ENCODE results near the gene NRIP2. TPM values are rescaled to one million over a fixed set of nuclear protein-coding genes. Genes with fewer than 3 reads are reported as not detected.
"Not testable (repeated sequence)": the region's sequence is repeated elsewhere in the genome, so short reads cannot be mapped to it uniquely, and the experiment has no call there.

NRIP2 gene, protein sequence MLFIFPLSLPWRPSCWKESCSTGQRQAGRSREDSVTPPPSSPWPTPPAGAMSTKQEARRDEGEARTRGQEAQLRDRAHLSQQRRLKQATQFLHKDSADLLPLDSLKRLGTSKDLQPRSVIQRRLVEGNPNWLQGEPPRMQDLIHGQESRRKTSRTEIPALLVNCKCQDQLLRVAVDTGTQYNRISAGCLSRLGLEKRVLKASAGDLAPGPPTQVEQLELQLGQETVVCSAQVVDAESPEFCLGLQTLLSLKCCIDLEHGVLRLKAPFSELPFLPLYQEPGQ
- not detected in 2 replicates for total RNA-seq (2014; rRNA removed; shearing (Covaris generic))

DNA sequence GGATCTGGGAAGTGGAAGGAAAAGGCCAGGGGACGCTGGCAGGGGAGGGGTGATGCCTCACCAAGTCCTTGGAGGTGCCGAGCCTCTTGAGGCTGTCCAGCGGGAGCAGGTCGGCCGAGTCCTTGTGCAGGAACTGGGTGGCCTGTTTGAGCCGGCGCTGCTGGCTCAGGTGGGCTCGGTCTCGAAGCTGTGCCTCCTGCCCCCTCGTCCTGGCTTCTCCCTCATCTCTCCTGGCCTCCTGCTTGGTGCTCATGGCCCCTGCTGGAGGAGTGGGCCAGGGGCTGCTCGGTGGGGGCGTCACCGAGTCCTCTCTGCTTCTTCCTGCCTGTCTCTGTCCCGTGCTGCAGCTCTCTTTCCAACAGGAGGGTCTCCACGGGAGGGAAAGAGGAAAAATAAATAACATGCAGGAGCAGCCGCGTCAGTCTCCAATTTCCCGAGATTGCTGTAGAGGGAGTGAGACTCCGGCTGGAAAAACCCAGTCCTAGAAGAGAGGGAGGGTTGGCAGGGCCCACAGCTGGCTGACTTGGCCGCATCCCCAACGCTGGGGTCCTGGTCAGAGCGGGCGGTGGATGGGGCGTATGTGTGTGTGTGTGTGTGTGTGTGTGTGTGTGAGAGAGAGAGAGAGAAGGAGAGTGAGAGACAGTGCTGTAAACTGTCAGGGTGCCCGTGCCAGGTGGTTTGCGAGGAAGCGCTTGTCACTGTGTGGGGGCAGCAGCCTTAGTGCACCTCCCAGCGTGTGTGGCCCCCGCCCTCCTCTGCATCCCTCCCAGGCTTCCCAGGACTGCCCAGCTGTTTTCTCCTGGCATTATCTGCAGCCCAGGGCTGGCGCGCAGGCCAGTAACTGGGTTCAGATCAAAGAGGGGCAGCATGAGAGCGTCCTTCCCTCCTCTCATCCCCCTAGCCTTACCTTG lies at the start of gene NRIP2:
NRIP2 (minus strand) TSS at position 455 of the 911 bp plus-strand sequence; CDS start at position 403, 52 bp downstream.
- DNase-seq (ENCODE audit: low spot score): no peak

DNA sequence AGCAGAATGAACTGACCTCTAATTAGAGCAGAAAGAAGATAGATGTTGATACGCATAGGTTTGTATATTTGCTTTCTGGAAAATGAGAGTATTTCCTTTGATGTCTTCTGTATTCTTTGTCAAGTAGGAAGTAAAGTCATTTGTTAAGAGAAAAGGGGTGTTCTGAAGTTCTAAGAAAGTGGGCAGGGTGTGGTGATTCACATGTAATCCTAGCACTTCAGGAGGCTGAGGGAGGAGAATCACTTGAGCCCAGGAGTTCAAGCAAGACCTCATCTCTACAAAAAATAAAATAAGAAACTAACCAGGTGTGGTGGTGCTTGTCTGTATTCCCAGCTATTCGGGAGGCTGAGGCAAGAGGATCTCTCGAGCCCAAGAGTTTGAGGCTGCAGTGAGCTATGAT lies 45.0 kb upstream of the NRIP2 start:
- DNase-seq (ENCODE audit: low spot score): no peak

DNA sequence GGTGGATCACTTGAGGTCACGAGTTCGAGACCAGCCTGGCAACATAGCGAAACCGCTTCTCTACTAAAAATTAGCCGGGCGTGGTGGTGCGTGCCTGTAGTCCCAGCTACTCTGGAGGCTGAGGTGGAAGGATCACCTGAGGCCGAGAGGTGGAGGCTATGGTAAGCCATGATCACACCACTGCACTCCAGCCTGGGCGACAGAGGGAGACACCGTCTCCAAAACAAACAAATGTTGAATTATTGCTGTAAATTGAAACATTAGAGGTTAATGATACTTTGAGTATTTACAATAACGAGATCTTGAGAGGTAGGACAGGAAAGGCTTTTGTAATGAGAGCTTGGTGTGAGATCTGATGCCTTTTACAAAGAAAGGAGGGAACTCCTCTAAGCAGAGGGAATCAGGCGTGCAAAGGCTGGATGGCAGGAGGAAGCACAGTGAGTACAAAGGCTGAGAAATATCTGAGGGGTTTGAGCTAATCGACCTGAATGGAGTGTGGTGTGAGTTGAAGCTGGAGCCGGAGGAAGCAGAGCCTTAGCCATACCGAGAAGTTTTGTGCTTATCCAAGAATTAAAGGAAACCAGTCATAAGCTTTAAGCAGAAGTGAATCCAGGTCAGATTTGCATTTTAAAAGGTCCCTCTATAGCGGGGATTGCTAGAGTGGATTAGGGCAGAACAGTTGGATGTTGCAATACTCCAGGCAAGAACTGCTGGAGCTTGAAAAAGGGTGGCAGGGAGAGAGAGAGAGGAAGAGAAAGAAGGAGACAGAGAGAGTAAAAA lies 43.3 kb upstream of the NRIP2 start:
- no peak for DNase-seq (ENCODE audit: low spot score)

DNA sequence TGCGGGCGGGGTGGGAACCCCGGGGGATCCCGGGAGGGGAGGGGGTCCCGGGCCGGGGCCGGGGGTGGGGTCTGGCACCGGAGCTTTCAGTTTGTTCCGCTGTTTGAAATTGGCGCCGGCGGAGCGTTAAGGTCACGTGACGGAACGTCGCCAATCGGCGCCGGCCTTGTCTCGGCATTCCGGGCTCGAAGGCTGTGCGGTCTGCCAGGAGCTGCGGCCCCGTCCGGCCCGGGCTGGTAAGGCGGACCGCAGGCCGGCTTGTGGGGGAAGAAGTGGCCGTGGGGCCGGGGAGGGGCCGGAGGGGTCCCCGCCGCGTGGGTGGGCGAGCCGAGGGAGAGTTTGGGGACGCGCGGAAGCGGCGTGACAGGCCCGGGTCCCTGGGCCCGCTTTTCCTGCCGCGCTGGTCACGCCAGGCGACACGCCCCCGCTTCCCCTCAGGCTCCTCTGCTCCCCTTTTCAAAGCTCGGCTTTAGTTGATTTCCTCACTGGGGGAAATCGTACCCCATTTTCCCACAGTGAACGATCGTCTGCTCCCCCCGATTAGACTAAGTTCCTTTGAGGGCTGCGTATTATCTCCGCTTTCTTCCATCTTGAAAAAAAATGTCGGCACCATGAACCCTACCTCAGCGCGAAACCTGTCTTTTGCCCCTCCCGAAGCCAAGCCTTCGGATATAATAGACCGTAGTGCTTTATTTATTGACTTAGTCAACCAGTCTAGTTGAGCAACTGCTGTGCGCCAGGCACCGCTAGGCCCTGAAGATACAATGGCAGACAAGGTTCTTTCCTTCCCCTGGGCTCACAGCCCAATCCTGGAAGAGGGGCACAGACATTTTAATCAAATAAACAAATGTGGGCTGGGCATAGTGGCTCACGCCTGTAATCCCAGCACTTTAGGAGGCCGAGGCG lies 42.5 kb upstream of the NRIP2 start, which contains the start of the genes FOXM1 and RHNO1:
FOXM1 (minus strand) TSS at position 128 of the 906 bp plus-strand sequence. CDS start 2,696 bp downstream, outside the sequence.
RHNO1 (plus strand) TSS at position 177 of the 906 bp plus-strand sequence. CDS start 8,144 bp downstream, outside the sequence.
- peak; percentile 90 for DNase-seq (ENCODE audit: low spot score)

DNA sequence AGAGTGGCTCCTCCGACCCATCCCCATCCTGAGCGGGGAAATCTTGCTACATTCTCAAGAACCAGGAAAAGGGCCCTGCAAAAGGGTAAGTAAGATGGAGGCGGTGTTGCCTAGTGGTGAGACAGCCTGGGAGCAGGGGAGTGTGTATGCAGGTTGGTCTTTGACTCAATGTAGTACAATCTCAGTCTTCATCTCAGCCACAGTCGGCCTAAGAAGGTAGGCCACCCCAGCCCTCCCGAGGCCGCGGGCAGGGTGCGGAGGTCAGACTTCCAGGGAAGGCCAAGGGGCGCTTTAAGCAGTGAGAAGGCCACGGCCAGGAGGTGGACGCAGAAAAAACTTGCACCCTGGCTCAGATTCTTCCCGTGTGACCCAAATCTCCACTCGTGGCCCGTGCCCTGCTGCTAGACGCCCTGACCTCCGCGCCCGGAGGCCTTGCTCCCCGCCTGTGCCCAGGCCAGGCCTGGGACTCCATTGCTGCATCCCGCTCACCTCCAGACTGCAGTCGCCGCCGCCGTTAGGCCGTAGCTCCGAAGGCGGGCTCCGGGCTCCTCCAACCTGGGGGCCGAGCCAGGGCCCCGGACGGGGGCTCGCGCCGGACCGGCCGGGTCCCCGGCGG lies 41.7 kb upstream of the NRIP2 start:
- peak; percentile 39 for DNase-seq (ENCODE audit: low spot score)

DNA sequence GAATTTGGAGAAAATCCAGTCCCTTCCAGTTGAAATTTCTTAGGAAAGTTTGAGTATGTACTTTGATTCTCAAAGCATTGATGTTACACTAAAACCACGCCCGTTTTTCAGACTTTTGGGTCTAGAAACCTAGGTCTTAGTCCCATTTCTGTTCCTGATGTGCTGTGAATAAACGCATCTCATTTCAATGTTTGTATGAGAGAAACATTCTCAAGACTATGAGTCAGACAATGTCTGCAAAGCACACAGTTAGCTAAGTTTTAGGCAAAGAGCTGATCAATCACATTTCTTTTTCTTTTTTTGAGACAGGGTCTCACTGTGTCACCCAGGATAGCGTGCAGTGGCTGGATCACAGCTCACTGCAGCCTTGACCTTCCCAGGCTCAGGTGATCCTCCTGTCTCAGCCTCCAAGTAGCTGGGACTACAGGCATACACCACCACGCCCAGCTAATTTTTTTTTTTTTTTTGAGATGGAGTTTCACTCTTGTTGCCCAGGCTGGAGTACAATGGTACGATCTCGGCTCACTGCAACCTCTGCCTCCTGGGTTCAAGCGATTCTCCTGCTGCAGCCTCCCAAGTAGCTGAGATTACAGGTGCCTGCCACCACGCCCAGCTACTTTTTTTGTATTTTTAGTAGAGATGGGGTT lies 34.3 kb upstream of the NRIP2 start:
- not testable (repeated sequence) for DNase-seq (ENCODE audit: low spot score)

DNA sequence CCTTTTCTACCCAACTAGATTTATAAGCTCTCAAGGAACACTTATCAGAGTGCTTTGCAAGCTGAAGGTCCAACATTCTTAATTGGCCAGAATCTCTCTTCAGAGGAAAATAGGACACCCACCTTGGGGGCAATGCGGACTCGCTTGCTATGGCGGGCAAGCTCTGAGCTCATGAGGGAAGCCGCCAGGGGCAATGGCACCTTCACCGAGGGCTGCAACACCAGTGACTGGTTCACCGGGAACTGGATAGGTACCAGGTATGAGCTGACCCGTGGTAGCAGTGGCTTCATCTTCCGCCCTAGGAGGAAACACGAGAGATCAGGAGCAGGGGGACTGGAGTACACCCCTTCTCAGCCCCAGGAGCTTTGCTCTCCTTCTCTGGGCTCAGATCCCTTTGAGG lies 29.4 kb upstream of the NRIP2 start:
- no peak for DNase-seq (ENCODE audit: low spot score)

DNA sequence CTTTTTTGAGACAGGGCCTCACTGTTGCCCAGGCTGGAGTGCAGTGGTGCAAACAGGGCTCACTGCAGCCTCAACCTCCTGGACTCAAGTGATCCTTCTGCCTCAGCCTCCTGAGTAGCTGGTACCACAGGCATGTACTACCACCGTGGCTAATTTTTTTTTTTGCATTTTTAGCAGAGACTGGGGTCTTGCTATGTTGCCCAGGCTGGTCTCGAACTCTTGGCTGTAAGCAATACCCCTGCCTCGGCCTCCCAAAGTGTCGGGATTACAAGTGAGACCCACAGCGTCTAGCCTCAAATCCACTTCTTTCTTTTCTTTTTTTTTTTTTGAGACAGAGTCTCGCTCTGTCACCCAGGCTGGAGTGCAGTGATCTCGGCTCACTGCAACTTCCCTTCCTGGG lies 28.6 kb upstream of the NRIP2 start:
- not testable (repeated sequence) for DNase-seq (ENCODE audit: low spot score)

DNA sequence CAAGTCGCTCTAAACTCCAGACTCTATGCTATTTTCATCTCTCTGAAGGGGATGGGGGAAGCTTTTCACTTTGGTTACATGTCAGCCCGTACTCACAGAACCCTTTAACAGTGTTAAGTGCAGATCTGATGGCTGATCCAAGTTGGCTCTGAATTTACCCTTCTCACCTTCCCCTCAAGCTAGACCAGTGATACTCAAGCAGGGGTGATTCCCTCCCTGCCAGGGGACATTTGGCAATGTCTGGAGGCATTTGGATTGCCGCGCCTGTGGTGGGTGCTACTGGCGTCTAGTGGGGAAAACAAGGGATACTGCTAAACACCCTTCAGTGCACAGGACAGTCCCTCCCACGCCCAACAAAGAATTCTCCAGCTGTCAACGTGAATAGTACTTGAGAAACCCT lies 28.0 kb upstream of the NRIP2 start:
- no peak for DNase-seq (ENCODE audit: low spot score)

DNA sequence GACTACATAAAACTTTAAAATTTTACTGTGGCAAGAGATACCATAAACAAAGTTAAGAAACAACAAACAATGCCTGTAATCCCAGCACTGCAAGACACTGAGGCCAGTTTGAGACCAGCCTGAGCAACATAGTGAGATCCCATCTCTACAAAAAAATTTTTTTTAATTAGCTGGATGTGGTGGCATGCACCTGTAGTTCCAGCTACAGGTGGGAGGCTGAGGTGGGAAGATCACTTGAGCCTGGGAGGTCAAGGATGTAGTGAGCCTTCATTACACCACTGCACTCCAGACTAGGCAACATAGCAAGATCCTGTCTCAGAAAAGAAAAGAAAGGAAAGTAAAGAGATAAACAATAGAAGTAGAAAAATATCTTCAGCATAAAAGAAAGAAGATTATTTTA lies 25.3 kb upstream of the NRIP2 start:
- no peak for DNase-seq (ENCODE audit: low spot score)

DNA sequence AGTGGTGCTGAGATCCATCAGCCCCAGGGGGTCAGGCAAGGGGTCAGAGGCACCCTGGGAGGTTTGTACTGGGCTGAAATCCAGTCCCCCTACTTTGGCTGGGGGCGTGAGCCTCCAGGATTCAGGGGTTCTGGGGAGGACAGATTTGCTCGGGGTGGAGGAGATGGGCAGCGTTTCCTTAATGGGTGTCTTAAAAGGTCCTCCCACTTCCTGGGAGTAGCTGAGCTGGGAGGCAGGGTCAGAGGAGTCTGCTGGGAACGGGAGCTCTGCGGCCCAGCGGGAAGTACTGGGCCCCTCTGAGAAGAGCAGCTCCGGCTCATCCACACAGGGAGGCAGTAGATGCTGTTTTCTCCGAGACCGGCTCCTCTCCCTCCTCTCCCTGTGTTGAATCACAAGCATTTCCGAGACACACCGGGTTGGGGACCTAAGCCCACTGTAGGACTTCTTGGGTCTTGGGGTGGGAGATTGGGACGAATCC lies 24.1 kb upstream of the NRIP2 start:
- DNase-seq (ENCODE audit: low spot score): no peak

DNA sequence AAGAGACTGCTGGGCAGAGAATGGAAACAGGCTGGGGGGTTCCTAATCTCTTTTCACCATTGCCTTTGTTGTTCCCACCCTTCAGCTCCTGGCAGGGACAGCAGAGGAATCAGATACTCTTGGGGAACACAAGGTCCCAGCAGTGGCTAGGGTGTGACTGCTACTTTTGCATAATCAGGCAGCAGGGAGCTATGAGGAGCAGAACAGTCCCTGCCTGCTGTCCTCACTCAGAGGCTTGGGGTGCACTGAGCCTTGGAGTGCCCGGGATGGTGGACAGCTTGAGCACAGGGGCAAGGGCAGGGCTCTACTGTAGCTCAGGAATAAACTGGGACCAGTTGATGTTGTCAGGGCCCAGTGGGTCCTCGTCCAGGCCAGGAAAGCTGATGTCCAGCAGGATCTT lies 23.5 kb upstream of the NRIP2 start:
- no peak for DNase-seq (ENCODE audit: low spot score)

DNA sequence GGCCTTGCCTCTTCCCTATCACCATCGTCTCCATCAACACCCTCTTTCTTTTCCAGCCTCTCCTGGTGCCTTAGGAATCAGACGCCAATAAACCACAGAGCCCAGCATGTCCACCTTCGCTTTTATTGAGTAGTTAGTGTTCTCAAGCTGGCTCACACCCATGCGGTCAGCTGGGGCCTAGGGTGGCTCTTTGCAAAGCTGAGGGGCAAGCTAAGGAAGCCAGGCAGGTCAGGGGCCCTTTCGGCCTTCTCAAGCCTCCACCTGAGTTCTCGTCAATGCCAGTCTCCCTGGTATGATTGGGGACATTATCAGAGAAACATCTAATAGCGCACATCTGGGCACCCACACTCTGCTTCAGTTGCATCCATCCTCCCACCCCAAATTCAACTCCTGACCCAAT lies 22.7 kb upstream of the NRIP2 start:
- DNase-seq (ENCODE audit: low spot score): no peak

DNA sequence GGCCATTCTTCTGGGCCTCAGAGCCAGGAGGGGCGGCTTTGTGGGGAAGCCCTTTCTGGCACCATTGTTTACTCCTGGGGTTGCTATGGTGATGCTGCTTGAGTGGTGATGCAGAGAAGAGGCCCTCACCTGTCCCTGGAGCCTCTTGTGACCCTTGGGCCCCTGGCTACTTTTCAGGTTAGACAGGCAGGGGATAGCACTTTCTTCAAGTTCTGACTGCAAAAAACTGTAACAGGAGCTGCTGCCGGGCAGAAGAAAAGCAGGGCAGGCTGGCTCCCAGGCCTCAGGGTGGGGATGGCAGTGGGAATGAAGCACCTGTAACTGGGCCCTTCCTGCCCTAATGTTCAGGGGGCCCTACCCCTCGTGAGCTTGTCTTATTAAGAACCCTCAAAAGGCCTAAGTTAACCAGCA lies 22.2 kb upstream of the NRIP2 start, which contains the start of gene TEX52:
TEX52 (minus strand) TSS at position 19 of the 411 bp plus-strand sequence; CDS start at position 6, 13 bp downstream.
- DNase-seq (ENCODE audit: low spot score): peak; percentile 42

DNA sequence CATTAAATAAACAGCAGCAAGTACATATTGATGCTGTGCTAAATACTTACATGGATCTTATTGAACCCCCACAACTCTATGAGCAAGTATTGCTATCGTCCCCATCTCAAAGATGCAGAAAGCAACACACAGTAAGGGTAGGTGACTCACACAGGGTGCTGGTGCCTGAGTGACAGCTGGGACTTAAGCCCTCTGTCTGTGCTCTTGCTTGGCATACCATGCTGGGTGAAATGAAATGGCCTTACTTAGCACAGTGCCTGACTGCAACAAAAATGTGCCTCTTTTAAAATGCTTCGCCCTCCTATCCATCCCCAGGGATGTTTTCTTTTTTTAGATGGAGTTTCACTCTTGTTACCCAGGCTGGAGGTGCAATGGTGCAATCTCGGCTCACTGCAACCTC lies 21.2 kb upstream of the NRIP2 start:
- peak; percentile 47 for DNase-seq (ENCODE audit: low spot score)

DNA sequence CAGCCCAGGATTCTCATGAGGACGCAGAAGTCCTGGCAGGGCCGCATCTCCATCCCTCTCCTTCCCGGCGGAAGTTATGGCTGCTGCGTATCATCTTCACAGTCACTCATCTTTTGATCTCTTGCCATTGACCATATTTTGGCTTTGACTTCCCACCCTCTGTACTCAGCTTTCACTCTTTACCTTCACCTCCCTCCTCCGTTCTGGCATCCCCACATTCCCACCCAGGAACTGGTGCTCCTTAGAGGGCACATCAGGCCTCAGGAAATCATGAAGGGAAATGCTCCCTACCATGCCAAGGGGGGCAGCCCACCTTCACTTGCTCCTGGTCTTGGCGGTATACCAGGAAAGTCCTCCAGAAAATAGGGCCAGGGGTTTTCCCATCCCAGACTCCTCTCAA lies 20.7 kb upstream of the NRIP2 start:
- no peak for DNase-seq (ENCODE audit: low spot score)

DNA sequence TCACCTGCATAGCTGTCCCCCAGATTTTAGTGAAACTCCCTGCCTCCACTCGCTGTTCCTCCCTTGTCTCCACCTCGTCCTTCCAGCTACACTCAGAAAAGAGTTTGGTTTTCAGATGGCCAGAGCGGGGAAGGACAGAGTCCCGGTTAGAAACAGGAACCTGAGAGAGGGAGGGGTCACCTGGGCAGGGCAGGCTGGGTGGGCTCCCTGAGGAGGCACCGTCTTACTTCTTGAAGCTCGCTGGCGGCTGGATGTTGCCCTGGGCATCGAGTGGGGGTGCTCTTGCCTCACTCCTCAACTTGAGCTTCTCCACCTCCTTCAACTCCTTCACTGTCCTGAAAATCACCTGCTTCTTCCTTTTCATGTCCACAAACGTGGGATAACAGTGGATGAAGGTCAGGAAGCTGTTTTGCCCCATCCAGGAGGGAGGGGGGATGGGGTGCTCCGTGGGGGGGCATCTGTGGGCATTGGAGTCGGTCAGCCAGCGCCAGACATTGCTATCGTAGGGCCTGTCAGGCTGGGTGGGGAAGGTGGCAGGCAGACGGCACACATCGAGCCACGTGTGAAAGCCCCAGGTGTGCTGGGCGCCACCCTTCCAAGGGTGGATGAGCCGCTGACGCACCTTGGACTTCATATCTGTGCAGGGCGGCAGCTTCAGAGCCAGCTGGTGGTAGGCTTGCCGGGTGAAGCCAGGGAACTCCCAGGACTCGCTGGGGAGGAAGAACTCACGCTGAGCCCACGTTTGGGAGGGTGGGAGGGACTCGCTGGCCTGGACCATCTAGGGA lies 20.0 kb upstream of the NRIP2 start:
- DNase-seq (ENCODE audit: low spot score): peak; percentile 92

DNA sequence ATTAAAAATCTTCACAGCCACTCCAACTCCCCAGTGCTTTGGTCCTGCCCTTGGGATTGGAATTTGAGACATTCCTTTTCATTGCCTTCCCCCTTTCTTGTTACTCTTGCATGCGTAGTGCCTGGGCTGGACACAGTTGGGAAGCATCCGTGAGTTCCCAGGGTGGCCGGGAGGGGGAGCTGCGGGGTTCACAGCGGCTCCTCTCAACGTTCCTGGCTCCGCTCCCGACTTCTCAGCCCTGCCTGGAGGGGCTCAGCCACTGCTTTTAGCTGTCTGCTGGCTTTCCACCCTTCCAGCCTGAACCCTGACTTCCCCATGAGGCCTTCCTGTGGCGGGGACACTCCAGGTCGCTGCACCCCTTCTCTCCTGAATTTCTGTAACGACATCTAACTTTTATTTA lies 18.8 kb upstream of the NRIP2 start:
- peak; percentile 83 for DNase-seq (ENCODE audit: low spot score)

DNA sequence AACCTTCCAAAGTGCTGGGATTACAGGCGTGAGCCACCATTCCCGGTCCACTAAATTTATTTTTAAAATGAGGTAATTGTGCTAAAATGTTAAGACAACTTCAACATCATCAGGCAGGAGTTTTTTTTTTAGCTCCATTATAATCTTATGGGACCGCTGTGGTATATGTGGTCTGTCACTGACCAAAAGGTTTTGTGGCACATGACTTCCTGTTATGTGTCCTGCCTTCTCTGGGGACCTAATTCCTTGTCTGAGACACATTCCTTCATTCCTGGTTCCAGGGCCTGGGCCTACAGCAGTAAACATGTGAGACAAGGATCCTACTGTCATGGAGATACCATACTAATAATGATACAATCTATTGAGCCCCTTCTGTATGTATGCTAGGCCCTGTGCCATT lies 17.1 kb upstream of the NRIP2 start:
- no peak for DNase-seq (ENCODE audit: low spot score)

Measured in HT-29 (cell line).